Glomerular endothelial cell (primary cell): ENCODE results near the gene CHST9. TPM values are rescaled to one million over a fixed set of nuclear protein-coding genes. Genes with fewer than 3 reads are reported as not detected.
"Not testable (repeated sequence)": the region's sequence is repeated elsewhere in the genome, so short reads cannot be mapped to it uniquely, and the experiment has no call there.

ENCODE experiments used
- DNase-seq: peaks from one replicate; pipeline ENCODE4 v3.0.0-alpha.2; 2011; ENCODE audit warnings: low read depth, low spot score; ENCODE audit errors: extremely low read depth
- total RNA-seq: library from RNA; depleted of rRNA; stranded (reverse); fragments of >200 nt; gene quantifications from 2 replicates; pipeline ENCODE4 v1.2.3, GENCODE V29; 2015

CHST9 gene
- total RNA-seq, 1 donor from 2014 or later = not detected

DNA sequence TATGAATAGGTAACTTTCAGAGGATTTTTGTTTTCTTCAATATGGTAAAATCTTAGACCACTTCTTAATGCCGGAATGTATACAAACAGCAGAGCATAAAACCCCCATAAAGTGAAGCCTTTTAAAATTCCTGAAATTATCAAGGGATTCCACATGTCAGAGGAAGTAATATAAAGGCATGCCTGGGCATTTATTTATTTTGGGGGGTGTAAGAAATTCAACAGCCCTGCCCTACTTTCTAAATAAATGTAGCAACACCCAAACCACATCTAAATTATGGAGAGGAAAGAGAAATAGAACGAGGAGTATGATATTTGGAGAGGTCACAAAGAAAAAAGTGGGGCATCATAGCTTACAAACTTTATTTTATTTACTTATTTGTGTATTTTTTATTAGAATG lies 9.9 kb downstream of the CHST9 start:
- DNase-seq = no peak

DNA sequence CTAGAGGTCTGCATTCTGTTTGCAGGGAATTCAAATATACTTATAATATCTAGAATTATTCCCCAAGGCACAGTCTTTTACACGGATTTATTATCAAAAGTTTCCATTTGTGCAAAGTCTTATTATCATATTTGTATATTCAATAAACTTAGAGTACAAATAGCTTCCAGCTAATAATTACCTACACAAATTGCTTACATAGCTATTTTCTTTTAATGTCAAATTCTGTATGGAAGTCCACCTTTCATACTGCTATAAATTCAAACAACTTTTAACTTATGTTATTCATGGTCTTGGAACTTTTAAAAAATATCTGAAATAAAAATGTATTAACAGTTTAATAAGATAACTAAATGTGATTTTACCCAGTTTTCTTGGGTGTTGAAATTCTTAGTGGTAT lies 13.1 kb downstream of the CHST9 start:
- DNase-seq = no peak

DNA sequence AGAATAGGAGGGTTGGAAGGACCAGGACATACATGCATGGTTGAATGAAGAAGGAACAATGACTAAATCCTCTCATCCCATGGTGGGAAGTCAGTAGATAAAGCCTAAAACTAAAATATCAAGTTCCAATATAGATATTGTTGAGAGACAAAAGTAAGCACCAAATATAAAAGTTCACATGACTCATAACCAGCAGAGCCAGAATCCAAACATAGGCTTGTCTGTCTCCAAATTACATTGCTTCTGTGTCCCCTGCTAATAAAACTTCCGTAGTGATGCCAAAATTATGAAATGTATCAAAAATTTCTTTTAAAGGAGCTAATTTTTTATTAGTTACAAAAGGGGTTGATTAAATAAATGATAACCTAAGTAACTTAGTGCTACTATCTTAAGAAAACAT lies 19.7 kb downstream of the CHST9 start:
- DNase-seq = no peak

DNA sequence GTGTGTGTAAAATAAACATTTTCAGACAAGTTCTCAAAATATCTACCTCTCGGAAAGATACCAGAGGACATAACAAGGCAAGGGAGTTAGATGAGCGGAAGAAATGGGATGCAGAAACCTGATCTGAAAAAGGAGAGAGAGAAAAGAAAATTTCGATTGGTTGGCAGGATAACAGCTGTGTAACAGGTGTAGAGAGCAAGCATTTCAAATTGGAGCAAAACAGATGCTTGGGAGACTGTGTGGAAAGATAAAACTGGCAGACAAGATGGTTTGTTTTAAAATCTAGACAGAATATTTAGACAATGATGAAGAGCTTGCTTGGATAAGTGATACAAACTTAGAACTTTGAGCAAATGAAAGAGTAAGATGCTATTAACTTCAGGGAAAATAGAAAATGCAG lies 20.2 kb downstream of the CHST9 start:
- DNase-seq = no peak

DNA sequence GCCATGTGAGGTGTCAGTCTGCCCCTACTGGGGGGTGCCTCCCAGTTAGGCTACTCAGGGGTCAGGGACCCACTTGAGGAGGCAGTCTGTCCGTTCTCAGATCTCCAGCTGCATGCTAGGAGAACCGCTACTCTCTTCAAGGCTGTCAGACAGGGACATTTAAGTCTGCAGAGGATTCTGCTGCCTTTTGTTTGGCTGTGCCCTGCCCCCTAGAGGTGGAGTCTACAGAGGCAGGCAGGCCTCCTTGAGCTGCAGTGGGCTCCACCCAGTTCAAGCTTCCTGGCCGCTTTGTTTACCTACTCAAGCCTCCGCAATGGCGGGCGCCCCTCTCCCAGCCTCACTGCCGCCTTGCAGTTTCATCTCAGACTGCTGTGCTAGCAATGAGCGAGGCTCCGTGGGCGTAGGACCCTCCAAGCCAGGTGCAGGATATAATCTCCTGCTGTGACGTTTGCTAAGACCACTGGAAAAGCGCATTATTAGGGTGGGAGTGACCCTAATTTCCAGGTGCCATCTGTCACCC lies 21.9 kb downstream of the CHST9 start:
- not testable (repeated sequence) for DNase-seq

DNA sequence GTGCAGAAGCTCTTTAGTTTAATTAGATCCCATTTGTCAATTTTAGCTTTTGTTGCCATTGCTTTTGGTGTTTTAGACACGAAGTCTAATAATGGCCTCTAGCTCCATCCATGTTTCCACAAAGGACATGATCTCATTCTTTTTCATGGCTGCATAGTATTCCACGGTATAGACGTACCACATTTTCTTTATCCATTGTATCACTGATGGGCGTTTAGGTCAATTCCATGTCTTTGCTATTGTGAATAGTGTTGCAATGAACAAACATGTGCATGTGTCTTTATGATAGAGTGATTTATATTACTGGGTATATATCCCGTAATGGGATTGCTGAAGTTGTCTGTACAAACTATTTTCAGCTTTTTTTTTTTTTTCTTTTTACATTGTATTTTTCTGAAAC lies 35.9 kb downstream of the CHST9 start:
- not testable (repeated sequence) for DNase-seq

DNA sequence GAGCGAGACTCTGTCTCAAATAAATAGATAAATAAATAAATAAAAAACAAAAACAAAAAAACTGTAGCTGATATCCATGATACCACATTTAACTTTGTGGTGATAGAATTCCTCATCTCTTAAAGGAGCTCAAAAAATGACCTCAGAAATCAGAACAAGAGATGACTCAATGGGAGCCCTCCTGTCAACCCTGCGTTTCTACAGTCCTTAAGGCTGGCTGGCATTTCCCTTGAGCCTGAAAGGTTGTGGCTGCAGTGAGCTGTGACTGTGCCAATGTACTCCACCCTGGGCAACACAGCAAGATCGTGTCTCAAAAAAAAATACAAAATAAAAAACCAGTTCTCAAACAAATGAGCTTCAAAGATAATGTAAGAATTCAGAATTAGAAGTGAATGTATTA lies 40.4 kb downstream of the CHST9 start:
- no peak for DNase-seq

DNA sequence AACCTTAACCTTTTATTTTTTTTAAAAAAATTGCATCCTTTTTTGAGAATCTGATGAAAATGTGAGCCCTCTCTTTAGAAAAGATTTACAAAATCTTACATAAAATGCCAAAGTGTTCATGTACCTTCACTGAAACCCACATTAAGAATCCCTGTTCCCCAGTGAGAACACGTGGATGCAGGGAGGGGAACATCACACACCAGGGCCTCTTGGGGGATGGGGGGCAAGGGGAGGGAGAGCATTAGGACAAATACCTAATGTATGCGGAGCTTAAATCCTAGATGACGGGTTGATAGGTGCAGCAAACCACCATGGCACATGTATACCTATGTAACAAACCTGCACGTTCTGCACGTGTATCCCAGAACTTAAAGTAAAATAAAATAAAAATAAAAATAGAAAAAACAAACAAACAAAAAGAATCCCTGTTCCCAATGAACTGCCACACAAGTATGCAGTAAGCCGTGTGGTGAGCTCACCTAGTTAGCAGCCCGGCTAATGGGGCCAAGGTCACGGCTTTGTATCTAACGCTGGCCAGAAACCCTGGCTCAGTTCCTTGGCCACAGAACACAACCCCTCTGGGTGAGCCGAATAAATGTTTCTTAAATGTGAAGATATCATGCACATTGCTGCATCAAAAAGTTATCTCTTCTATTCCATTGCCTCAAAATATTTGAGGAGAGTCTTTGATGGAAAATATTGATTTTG lies 41.4 kb downstream of the CHST9 start:
- DNase-seq = no peak

DNA sequence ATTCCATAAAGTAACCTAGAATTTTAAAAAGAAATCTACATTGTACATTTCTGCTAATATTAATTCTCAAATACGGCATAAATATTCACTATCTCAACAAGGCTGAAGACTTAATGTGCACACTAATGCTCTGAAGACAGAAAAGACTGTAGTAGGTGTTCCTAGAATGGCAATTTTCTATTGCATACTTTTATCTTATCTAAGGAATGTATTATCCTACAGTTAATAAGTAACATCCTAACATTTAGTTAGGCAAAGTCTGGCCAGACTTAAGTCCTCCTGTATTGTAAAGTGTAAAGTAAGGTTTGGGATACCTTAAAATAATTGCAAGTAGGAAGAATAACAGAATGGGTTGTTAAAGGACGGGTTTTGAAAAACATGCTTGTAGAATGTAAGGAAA lies 42.2 kb downstream of the CHST9 start:
- no peak for DNase-seq

DNA sequence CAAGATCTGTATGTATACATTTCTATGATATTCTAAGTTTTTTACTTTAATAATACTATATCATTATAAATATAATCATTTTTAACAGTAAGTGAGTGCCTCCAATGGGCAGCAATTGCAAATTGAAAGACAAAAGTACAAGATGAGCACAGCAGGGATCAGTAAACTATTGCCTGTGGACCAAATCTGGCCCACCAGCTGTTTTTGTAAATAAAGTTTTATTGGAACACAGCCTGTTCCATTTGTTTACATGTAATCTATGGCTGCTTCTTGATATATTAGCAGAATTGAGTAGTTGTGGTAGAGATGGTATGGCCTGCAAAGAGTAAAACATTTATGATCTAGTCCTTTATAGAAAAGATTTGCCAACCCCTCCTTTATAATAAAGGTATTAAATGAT lies 43.2 kb downstream of the CHST9 start:
- DNase-seq = no peak

DNA sequence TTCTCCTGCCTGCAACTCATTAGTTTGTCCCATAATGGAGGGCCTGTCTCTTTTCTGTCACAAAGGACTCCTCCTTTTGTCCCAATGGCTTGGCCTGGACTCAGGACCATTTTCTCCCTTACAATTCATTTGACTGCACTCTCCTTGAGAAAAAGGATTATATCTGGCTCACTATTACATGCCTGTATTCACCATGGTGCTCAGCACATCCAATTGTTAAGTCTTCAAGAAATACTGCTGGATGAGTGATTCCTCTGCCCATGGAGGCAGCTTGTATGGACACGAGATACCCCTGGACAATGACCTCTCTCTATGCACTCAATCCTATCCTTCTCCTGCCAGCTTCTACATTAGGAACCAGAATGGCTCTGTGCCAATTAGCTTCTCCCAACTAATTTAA lies 47.0 kb downstream of the CHST9 start:
- no peak for DNase-seq

DNA sequence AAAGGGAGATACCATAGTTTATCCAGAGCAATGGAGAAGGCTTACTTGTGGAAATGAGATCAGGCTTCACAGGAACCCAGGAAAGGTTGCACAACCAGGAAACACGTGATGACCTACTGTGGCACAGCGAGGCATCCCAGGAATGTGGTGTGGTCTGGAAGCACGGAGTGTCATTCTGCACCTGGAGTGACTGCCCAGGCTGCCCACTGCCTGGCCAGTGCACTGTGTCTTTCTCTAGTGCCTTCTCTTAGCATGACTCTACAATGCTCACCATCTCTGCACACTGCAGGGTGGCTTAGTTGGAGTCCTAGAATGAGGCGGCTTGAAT lies 48.9 kb downstream of the CHST9 start:
- DNase-seq = no peak

DNA sequence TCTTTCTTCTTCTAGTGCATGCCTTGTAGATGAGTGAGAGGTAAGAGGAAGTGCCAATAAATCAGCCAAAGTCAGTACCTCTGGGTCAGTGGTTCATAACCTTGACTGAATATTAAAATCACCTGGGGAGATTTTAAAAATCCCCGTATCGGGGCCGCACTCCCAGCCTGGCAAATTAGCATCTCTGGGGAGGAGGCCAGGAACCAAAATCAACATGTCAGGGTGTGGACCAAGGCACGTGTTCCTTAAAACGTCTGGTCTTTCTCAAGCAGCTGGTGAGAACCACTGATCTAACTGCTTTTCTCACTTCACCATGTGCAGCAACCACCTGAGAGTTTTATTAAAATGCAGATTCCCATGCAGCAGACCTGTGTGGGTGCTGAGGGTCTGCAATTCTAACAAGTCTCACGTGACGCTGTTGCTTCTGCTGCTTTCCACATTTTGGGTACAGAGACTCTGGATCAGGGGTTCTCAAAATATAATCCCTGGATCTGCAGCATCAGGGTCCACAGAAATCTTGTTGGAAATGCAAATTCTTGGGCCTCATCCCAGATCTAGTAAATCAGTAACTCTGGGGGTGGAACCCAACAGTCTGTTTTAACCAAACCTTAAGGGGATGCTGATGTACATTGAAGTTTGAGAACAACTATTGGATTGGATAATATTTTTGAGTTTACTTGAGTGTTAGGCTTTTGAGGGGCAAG lies 49.5 kb downstream of the CHST9 start:
- DNase-seq = no peak

DNA sequence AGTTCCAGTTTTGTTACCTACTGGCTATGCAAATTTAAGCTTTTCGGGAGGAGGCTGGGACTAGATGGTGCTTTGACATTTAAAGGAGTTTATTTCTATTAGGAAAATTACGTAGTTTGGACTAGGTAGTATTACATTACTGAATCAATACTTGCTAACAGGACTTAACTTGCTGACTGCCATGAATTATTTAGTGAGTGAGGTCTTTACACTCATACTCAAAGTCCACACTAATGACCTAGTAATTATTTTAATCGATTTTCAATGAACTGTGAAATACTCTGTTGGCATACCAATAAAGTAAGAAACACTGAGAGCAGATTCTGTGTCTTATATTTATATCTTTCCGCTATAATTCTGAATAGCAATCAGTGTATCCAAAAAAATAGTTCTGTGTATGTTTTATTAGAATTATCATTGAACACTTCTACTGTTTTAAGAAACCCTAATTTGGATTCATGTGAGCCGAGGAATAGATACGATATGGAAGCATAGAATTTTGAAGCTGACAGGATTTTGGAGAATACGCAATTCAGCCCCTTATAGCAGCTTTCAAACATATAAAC lies 55.0 kb downstream of the CHST9 start:
- DNase-seq = no peak

DNA sequence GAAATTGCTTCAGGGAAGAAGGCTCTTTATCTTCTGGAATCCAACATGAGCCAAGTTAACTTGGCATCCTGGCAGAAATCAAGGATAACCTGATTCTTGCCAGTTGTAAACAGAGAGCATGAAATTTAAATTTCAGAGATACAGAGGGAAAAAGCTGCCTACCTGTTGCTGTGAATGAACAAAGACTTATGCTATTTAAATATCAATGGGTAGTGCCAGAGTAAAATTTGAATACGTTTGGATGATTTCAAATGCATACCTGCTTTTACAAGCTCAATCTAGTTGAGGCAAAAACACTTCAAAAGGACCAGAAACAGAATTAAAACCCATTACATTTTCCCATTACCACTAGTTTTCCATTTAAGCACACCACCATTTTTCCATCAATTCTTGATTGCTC lies 60.9 kb downstream of the CHST9 start:
- DNase-seq = no peak

DNA sequence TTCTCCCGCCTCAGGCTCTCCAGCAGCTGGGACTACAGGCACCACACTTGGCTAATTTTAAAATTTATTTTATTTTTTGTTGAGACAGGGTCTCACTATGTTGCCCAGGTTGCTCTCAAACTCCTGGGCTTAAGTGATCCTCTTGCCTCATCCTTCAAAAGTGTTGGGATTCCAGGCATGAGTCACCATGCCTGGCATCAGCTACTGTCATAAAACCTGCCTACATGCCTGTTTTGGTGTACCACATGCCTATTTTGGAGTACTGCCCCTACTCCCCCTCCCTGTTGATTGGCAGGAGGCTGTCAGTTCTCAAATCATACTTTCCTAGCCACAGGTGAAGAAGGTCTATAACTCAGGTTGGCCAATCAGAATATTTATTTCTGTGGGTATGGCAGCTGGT lies 64.0 kb downstream of the CHST9 start:
- no peak for DNase-seq

DNA sequence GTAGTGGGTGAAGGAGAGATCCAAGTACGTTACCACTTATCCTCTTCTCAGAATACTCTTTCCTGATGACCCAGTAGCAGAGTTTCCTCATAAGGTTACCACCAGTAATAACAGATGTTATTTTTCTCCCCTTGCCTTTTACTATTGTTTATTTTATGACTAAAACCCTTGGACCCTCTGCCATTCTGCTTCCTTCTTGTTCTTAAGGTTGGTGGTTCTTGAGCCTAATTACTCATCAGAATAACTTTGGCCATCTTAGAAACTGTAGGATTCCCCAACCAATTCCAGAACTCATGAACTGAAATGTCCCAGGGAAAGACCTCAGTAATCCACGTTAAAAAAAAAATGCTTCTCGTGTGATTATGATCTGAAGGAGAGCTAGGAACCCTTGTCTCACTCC lies 64.9 kb downstream of the CHST9 start:
- DNase-seq = no peak

DNA sequence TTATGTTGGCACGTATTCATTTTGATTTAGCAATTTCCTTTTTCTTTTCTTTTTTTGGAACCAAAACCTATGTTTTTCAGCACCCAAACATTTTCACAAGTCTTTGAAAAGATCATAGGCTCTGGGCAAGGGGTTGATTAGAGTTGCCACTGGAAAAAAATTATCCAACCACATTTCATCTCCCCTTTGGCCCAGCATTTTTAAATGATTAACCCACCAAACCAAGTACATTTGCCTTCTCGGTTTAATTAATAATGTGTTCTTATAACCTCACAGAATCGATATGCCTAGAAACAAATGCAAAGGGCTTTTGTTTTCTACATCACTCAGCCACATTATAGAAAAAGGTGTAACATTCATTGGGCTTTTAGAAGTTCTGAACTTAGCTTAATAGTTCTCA lies 66.1 kb downstream of the CHST9 start:
- no peak for DNase-seq

DNA sequence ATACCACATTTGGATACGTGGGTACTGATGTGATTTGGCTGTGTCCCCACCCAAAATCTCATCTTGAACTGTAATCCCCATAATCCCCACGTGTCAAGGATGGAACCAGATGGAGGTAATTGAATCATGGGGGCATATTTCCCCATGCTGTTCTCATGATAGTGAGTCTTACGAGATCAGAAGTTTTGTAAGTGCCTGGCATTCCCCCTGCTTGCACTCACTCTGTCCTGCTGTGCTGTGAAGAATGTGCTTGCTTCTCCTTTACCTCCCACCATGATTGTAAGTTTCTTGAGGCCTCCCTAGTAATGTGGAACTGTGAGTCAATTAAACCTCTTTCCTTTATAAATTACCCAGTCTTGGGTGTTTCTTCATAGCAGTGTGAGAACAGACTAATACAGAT lies 70.3 kb downstream of the CHST9 start:
- DNase-seq = no peak

DNA sequence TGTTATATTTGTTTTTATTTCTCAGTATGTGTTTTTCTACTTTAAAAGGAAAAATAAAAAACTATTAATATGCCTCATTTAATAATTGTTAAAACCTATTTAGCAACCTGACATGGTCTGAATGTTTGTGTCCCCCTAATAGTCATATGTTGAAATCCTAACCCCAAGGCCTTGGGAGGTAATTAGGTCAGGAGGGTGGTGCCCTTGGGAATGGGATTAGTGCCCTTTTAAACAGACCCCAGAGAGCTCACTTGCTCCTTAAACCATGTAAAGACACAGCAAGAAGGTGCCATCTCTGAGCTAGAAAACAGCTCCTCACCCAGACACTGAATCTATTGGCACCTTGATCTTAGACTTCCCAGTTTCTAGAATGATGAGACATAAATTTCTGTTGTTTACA lies 71.8 kb downstream of the CHST9 start:
- DNase-seq = no peak

DNA sequence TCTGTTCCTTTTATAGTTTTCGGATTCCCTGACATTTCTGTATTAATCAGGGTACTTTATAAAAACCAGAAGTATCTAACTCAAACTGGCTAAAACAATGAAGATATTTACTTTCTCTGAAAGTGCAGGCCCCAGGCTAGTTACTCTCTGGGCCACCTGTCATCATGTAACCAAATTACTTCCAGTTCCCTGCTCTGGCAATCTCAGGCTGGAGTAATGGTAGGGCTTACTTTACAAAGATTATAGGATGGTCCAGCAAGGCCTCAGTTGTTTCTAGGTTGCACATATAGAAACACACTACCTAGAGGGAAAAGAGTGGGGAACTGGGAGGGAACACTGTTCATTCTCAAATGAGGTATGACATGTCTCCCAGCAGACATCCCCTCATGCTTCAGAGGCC lies 74.8 kb downstream of the CHST9 start:
- no peak for DNase-seq

DNA sequence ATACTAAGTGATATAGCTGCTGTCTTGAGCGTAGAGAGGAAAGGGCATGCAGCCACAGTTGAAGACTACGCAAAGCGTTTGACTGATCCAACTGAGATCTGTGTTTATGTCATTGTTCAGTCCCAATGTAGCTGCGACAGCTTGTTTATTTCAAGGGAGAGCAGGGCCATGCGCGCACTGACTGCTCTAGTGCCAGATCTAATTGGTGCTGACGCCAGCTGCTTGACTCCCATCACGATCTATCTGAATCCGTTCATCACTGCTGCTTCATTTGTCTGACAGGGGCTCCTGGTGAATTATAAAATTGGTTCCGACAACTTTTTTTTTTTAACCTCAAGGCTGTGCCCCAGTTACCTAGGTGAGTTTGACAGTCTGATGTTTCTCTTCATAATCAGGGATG lies 75.7 kb downstream of the CHST9 start:
- no peak for DNase-seq
